ENCODE data around the gene SHOX. TPM values are rescaled to one million over a fixed set of nuclear protein-coding genes. Genes with fewer than 3 reads are reported as not detected.

SHOX gene
- total and polyA plus RNA-seq, 10 of the 15 experiments (the other 5 are each of a cell fraction or from before 2014, with no cell fraction given) = 0.42 TPM; not detected in 9

DNA sequence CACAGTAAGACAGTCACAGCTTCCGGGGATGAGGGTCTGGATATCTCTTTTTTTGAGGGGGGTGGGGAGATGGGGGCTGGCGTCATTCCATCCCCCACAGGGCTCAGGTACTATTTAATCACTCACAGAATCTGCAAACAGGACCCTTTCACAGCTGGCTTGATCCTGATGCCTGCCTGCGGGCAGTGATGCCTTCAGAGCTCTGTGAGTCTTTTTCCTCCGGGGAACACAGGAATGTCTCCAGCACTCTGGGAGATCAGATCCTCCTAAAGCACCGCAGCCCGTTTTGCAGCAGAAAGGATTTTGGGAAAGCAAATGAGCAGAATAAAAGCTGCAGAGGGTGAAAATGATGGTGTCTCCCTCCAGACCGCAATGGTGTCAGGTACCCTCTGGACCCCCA is 13.2 kb upstream of the SHOX start (continued):
- TF ChIP-seq, protein P1, sequence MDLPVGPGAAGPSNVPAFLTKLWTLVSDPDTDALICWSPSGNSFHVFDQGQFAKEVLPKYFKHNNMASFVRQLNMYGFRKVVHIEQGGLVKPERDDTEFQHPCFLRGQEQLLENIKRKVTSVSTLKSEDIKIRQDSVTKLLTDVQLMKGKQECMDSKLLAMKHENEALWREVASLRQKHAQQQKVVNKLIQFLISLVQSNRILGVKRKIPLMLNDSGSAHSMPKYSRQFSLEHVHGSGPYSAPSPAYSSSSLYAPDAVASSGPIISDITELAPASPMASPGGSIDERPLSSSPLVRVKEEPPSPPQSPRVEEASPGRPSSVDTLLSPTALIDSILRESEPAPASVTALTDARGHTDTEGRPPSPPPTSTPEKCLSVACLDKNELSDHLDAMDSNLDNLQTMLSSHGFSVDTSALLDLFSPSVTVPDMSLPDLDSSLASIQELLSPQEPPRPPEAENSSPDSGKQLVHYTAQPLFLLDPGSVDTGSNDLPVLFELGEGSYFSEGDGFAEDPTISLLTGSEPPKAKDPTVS (IDR thresholded peaks at IDR 0.05; ENCODE audit: low read depth, low read length) = no peak
- TF ChIP-seq REST (IDR thresholded peaks at IDR 0.05; ENCODE audit: low read depth, low read length) = no peak
- no peak for TF ChIP-seq NFXL1 (IDR thresholded peaks at IDR 0.05; ENCODE audit: borderline replicate concordance)
- TF ChIP-seq E2F4 (IDR thresholded peaks at IDR 0.05; ENCODE audit: low read depth, low read length) = no peak
- TF ChIP-seq, protein P2, sequence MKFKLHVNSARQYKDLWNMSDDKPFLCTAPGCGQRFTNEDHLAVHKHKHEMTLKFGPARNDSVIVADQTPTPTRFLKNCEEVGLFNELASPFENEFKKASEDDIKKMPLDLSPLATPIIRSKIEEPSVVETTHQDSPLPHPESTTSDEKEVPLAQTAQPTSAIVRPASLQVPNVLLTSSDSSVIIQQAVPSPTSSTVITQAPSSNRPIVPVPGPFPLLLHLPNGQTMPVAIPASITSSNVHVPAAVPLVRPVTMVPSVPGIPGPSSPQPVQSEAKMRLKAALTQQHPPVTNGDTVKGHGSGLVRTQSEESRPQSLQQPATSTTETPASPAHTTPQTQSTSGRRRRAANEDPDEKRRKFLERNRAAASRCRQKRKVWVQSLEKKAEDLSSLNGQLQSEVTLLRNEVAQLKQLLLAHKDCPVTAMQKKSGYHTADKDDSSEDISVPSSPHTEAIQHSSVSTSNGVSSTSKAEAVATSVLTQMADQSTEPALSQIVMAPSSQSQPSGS (IDR thresholded peaks at IDR 0.05; ENCODE audit: low read length) = no peak
- TF ChIP-seq, protein P3, sequence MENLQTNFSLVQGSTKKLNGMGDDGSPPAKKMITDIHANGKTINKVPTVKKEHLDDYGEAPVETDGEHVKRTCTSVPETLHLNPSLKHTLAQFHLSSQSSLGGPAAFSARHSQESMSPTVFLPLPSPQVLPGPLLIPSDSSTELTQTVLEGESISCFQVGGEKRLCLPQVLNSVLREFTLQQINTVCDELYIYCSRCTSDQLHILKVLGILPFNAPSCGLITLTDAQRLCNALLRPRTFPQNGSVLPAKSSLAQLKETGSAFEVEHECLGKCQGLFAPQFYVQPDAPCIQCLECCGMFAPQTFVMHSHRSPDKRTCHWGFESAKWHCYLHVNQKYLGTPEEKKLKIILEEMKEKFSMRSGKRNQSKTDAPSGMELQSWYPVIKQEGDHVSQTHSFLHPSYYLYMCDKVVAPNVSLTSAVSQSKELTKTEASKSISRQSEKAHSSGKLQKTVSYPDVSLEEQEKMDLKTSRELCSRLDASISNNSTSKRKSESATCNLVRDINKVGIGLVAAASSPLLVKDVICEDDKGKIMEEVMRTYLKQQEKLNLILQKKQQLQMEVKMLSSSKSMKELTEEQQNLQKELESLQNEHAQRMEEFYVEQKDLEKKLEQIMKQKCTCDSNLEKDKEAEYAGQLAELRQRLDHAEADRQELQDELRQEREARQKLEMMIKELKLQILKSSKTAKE (IDR thresholded peaks at IDR 0.05; ENCODE audit: low read depth, poor library complexity, severe bottlenecking) = no peak
- no peak for TF ChIP-seq ZBTB4 (CRISPR knock-in tag; IDR thresholded peaks at IDR 0.05)
- TF ChIP-seq ZSCAN29 (IDR thresholded peaks at IDR 0.05) = no peak
- TF ChIP-seq IRF4 (IDR thresholded peaks at IDR 0.05; ENCODE audit: low read depth, low read length) = no peak
- TF ChIP-seq USF1 (IDR thresholded peaks at IDR 0.05; ENCODE audit: borderline replicate concordance, extremely low read length, insufficient read depth, low read depth, low read length) = no peak
- no peak for TF ChIP-seq EP300 (IDR thresholded peaks at IDR 0.05; ENCODE audit: borderline replicate concordance in 1 of 2, control insufficient read depth in 1 of 2, low read depth in 2 of 2, low read length in 2 of 2)
- no peak for TF ChIP-seq ZNF24 (IDR thresholded peaks at IDR 0.05)

All from GM12878 (cell line).